HG02884 (cell line): ENCODE data around the gene SDHAF1.
"Not testable (repeated sequence)": the region's sequence is repeated elsewhere in the genome, so short reads cannot be mapped to it uniquely, and the experiment has no call there.

ENCODE experiments used
- ATAC-seq: cut with Tn5 transposase; IDR thresholded peaks from one replicate; pipeline ENCODE4 v1.9.1; 2021; ENCODE audit warnings: mild to moderate bottlenecking, moderate library complexity; ENCODE audit not compliant: unreplicated experiment

The SDHAF1 gene, protein sequence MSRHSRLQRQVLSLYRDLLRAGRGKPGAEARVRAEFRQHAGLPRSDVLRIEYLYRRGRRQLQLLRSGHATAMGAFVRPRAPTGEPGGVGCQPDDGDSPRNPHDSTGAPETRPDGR

DNA sequence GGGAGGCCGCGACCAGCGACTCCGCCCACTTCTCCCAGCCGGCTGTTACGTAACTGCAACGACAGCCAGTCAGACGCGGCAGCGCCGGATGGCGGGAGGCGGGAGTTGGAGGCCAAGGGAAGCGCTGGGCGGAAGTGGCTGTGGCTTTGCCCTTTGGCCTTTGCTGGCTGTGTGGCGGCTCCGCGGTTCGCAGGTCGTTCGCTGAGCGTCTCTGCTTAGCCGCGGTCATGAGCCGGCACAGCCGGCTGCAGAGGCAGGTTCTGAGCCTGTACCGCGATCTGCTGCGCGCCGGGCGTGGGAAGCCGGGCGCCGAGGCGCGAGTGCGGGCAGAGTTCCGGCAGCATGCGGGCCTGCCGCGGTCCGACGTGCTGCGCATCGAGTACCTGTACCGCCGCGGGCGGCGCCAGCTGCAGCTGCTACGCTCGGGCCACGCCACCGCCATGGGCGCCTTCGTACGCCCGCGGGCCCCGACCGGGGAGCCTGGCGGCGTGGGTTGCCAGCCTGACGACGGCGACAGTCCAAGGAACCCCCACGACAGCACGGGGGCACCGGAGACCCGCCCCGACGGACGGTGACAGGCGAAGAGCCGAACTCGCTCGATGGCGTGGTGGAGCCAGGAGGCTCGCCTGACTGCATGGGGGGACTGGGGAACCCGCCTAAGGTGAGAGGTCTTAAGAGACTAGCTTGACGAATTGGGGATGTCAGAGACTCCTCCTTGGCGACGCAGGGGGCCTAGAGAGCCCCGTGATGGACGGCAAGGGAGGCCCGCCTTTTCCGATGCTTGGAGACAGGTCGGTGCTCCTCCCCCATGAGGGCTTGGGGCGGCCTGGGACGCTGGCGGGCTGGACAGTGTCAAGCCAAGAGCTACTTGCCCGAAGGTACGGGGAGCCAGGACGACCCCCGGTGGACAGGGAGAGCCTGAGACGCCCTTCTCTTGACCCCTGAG lies at the start of gene SDHAF1:
SDHAF1 (plus strand) TSS at position 141 of the 946 bp plus-strand sequence; CDS start at position 228, 87 bp downstream.
- peak; percentile 81 for ATAC-seq

DNA sequence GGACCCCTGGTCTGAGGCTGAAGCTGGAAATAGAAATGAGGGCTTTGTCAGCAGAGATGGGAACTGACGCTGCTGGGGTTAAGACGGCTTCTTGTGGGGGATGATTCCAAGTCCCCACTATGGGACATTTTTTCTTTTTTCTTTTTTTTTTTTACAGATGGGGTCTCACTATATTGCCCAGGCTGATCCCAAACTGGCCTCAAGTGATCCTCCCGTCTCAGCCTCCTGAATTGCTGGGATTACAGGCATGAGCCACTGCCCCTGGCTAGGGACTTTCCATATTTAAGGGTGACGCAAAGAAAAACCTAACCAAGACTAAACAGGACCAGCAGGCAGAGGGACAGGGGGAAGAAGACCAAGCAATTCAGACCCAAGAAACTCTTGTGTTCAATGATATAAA lies 48.8 kb upstream of the SDHAF1 start:
- ATAC-seq, result no peak

DNA sequence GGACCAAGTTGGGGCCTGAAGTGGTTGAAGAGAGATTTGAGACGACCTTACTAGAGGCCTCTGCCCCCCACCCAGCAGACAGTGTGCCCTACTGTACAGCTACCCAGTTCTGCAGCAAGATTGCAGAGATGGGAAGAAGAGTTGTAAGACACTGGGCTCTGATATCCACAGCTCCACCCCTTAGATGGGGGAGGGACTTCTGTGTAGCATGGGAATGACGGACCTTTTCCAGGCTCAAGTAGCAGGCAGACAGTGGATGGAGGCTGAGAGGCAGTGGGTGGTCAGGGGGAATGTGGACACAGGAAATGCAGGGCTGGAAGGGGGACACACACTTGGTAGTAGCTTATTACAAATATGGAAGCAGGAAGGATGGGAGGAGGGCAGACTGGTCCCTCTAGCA lies 45.9 kb upstream of the SDHAF1 start:
- ATAC-seq, result no peak

DNA sequence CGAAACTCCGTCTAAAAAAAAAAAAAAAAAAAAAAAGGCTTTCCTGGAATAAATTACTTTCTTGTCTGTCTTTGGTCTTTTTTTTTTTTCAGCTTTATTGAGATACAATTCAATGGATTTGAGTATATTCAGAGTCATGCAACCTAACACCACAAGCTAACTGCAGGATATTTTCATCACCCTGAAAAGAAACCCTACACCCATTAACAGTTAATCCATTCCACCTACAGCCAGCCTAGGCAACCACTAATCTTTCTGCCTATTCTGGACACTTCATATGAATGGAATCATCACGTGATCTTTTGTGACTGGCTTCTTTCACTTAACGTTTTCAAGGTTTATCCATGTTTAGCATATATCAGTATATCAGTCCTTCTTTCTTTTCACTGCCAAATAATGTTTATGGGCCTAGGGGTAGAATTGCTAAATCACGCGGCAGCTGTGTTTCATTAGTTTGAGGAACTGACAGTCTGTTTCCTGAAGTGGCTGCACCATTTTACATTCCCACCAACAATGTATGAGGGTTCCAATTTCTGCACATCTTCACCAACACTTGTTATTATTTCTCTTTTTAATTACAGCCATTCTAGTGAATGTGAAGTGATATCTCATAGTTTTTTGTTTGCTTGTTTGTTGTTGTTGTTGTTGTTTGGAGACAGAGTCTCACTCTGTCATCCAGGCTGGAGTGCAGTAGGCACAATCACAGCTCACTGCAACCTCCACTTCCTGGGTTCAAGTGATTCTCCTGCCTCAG lies 38.9 kb upstream of the SDHAF1 start:
- no peak for ATAC-seq

DNA sequence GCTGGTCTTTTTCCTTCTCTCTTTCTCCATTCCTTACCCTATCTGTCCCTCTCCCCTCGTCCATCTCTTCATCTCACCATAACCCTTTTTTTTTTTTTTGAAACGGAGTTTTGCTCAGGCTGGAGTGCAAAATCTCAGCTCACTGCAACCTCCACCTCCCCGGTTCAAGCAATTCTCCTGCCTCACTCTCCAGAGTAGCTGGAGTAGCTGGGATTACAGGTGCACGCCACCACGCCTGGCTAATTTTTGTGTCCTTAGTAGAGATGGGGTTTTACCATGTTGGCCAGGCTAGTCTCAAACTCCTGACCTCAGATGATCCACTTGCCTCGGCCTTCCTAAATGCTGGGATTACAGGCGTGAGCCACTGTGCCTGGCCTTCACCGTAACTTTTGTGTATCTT lies 37.6 kb upstream of the SDHAF1 start:
- ATAC-seq, result not testable (repeated sequence)

DNA sequence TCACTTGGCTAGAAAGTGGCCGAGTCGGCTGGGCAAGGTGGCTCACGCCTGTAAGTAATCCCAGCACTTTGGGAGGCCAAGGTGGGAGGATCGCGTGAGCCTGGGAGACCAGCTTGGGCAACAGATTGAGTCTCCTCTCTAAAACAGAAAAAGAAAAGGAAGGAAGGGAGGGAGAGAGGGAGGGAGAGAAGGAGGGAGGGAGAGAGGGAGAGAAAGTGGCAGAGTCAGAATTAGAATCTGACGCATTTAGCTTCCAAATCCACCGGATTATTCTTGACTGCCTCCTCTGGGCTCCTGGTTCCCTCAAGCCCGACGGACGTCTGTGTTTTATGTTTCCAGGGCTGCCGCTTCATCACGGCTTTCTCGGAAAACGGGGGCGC lies 36.3 kb upstream of the SDHAF1 start:
- no peak for ATAC-seq

DNA sequence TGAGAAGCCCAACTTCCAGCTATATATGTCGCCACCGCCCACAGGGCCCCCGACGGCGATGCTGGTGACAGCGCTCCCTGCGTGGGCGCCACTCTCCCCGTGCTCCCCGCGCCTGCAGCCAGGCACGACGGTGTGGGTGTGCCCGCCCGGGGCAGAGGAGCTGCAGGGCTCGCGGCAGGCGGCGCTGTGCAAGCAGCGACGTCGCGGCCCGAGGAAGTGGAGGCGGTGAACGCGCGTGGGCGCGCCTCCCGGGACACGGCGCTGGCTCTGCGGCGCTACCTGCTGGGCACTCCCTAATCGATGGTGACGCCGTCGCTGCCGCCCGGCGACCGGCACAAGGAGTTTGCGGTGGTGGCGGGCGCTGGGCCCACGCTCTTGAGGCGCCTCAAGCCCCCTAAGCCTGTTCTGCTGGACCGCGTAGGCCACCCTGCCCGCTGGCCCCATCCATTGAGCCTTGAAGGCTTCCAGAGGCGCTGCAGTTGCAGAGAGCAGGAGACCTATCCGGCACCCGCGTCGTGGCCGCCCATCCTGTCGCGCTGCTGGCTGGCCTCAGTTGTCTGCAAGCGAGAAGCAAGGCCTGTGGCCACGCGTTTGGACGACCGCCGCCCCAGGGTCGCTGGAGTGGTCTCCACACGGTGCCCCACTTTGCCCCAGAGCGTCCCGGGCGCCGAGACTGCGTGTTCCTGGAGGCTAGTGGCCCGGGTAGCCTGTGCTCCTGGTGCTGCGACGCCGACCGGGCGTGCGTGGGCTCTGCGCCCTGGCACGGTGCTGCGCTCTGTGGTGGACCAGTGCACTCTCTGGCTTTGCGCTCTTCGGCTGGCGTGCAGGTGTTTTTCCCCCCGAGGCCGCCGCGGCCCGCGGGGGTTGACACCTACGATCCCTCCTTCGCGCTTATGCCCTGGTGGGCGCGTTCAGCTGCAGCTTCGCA lies 35.7 kb upstream of the SDHAF1 start:
- no peak for ATAC-seq

GRCh38 chr19:35959968-35960320 lies 35.0 kb upstream of the SDHAF1 start:
- no peak for ATAC-seq

- ATAC-seq, result no peak
Observed at GRCh38 chr19:35960432-35960972, 34.5 kb upstream of the SDHAF1 start.

- no peak for ATAC-seq
Observed at GRCh38 chr19:35963514-35963913, 31.5 kb upstream of the SDHAF1 start.

GRCh38 chr19:35966771-35967170 lies 28.2 kb upstream of the SDHAF1 start:
- no peak for ATAC-seq

DNA sequence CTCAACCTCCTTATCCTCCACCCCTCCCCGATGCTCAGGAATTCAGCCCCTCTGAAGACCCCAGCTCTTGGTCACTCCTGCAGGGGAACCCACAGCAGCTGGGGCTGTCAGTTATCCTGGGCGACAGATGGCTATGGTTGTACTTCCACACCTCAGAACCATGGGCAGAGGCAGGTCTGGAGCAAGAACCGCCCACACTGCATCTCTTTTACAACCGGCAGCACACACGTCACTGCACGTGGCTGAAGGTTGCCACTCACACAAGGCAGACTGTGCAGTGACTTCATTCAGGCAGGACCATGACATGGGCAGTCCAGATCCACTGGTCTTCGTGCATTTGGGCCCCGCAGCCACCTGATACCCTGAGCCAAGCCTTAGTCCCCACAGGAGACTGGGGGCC lies 21.5 kb upstream of the SDHAF1 start:
- ATAC-seq, result no peak

DNA sequence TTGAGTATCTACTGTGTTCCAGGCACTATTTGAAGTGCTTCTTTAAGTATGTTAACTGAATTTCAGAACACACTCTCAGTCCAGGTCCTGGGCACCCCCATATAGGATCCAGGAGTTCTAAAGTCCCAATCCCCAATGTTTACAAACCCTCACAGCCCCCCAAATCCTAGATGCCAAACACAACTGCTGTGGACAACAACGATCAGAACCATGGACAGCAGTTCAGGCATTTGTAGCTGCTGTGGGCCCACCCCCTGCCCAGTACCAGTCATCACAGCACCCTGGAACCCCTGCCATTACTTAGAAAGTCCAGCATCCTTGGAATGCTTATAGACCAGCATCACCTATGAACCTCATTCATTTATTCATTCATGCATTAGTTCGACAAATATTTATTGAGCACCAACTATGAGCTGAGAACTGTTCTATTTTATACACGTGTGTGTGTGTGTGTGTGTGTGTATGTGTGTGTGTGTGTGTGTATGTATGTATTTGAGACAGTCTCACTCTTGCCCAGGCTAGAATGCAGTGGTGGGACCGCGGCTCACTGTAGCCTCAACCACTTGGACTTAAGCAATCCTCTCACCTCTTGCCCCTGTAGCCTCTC lies 19.3 kb upstream of the SDHAF1 start:
- ATAC-seq, result no peak

- no peak for ATAC-seq
Observed at GRCh38 chr19:35977446-35978222, 17.4 kb upstream of the SDHAF1 start.

DNA sequence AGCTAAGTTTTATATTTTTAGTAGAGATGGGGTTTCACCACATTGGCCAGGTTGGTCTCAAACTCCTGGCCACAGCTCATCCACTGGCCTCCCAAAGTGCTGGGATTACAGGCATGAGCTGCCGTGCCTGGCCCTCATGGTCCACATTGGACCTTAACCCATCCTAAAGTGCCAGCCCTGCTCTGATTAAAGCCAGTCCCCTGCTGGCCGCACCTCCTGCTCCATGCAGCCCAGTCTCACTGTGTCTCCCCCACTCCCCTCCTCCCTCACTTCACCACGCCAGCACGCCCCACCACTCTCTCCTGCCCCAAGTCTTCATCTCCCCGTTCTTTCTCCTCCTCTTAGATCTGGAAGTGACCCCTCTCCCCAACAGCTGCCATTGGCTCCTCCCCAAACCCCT lies 16.7 kb upstream of the SDHAF1 start:
- ATAC-seq, result no peak

DNA sequence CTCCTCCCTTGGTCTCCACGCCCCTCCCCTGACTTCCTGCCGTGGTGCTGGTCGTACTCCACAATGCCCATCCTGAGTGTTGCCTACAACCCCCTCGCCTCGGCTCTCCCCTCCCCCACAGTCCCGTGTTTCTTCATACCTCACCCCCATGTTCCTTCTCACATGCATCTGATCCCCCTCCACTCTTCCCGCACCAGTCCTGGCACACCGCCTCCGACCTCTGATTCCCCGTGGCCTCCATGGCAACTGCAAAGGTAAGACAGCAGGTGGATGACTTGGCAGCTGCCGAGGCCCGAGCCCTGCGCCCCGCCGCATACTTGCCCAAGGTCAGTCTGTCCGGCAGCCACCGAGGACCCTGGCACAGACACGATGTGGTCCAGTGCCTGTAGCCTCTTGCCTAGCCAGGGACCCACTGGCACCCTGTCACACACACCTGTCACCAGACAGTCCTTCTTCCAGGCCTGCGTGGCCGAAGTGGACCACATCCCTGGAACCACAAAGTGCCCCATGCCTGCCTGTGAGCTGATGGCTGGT lies 16.1 kb upstream of the SDHAF1 start:
- ATAC-seq, result no peak

- not testable (repeated sequence) for ATAC-seq
Observed at GRCh38 chr19:35980997-35981396, 14.0 kb upstream of the SDHAF1 start.

- ATAC-seq, result no peak
Observed at GRCh38 chr19:35983177-35983576, 11.8 kb upstream of the SDHAF1 start.

DNA sequence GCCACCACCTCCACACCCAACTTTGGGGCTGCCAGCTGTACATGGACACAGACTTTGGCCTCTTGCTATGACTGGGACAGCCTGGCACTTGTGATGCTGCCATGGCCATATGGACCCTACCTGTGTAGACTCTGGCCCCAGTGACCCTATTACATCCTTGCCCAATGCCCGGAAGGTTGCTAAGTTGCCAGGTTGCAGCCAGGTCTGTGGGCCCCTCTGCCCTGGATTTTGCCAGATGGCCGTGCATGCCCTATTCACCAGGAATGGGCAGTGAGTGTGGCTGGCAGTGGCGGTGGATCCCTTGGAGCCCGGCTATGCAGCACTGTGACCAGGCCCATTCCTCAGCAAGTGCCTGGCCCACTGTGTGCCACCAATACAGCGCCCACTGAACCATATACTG lies 8.9 kb upstream of the SDHAF1 start:
- no peak for ATAC-seq
